Caco-2 (cell line): ENCODE measurements around the gene GPR157. TPM values are rescaled to one million over a fixed set of nuclear protein-coding genes. Genes with fewer than 3 reads are reported as not detected.

Source experiments
- BruUV-seq: library from RNA; stranded (reverse); fragments of 400-500 nt; replicated peaks from 2 replicates; lab custom pipeline; 2021; lab: Mats Ljungman, UMichigan
- CTCF ChIA-PET: fragments of 300-600 bp; sonication (Branson Sonifier 250); formaldehyde crosslinking; loops from one replicate; lab custom pipeline; 2022; ENCODE audit warnings: antibody characterized with exemption; lab: Charles Lee
- POLR2A ChIA-PET: fragments of 300-600 bp; sonication (Branson Sonifier 250); formaldehyde crosslinking; loops from one replicate; lab custom pipeline; 2022; ENCODE audit warnings: antibody characterized with exemption; lab: Charles Lee
- DNase-seq, 2 experiments: peaks; one replicate each; pipeline versions ENCODE4 v3.0.0 to v3.0.0-alpha.2; 2020 to 2022
- H3K27me3 ChIP-seq: replicated peaks from 2 replicates; pipeline ENCODE4 v1.6.0; 2011; ENCODE audit warnings: low read length; ENCODE audit not compliant: control insufficient read depth, insufficient read depth
- H3K36me3 ChIP-seq: 2 replicates; pipeline ENCODE4 v1.5.1; 2011; ENCODE audit warnings: low read length; ENCODE audit not compliant: control insufficient read depth, insufficient read depth
- H3K4me1 ChIP-seq: fragments of 250-450 bp; sonication (Bioruptor Pico); 2 replicates; pipeline ENCODE4 v1.5.1; 2020; ENCODE audit warnings: mild to moderate bottlenecking
- H3K4me3 ChIP-seq: 2 replicates; pipeline ENCODE4 v1.5.1; 2011; ENCODE audit warnings: low read depth, mild to moderate bottlenecking, control low read depth, low read length
- H3K9me3 ChIP-seq: fragments of 250-450 bp; sonication (Bioruptor Pico); 2 replicates; pipeline ENCODE4 v1.5.1; 2020; ENCODE audit warnings: mild to moderate bottlenecking, moderate library complexity
- H3K27ac Mint-ChIP-seq: one replicate; pipeline ENCODE4 v1.8.0; 2022; ENCODE audit warnings: mixed read lengths; ENCODE audit not compliant: unreplicated experiment
- H3K27me3 Mint-ChIP-seq: one replicate; pipeline ENCODE4 v1.8.0; 2022; ENCODE audit warnings: mixed read lengths; ENCODE audit not compliant: insufficient read depth, unreplicated experiment
- H3K36me3 Mint-ChIP-seq: one replicate; pipeline ENCODE4 v1.8.0; 2022; ENCODE audit warnings: mild to moderate bottlenecking, mixed read lengths; ENCODE audit not compliant: insufficient read depth, unreplicated experiment
- H3K4me1 Mint-ChIP-seq: one replicate; pipeline ENCODE4 v1.8.0; 2022; ENCODE audit warnings: low read depth, mixed read lengths; ENCODE audit not compliant: unreplicated experiment
- H3K4me3 Mint-ChIP-seq: one replicate; pipeline ENCODE4 v1.8.0; 2022; ENCODE audit warnings: mild to moderate bottlenecking, moderate library complexity, mixed read lengths; ENCODE audit not compliant: unreplicated experiment
- H3K9me3 Mint-ChIP-seq: one replicate; pipeline ENCODE4 v1.8.0; 2022; ENCODE audit warnings: mixed read lengths; ENCODE audit not compliant: unreplicated experiment
- CTCF ChIP-seq, 2 experiments: fragments of 200-600 bp in 1 of 2; IDR thresholded peaks; 1 replicate in 1 of 2; 2 replicates in 1 of 2; pipeline versions ENCODE4 v1.5.1 to v1.8.0; 2011 to 2022; ENCODE audit warnings: antibody characterized with exemption in 1 of 2, control low read depth in 1 of 2, inconsistent platforms in 1 of 2, low read depth in 1 of 2, low read length in 1 of 2, mild to moderate bottlenecking in 1 of 2, moderate library complexity in 1 of 2; ENCODE audit not compliant: insufficient read depth in 1 of 2, severe bottlenecking in 1 of 2, unreplicated experiment in 1 of 2
- intact Hi-C: fragments of 100-400 bp; cut with micrococcal nuclease; formaldehyde crosslinking; loops from one replicate; pipeline ENCODE4 v1.10.0; 2022; ENCODE audit not compliant: unreplicated experiment
- total RNA-seq: library from RNA; stranded (reverse); gene quantifications from 2 replicates; pipeline ENCODE4 v1.2.3, GENCODE V29; 2022

GPR157 gene
- total RNA-seq, 1 experiment from 2014 or later, result 17.2 TPM

GRCh38 chr1:9174243-9174642 is 45.3 kb upstream of the GPR157 start:
- H3K27ac Mint-ChIP-seq, result no peak overlapping the region
- peaks cover 7% of the 10 kb centered on the region for H3K4me1 Mint-ChIP-seq
- no peak for TF ChIP-seq CTCF (IDR thresholded peaks at IDR 0.05; ENCODE audit: insufficient read depth in 1 of 2, low read depth in 1 of 2, low read length in 1 of 2, severe bottlenecking in 1 of 2, unreplicated experiment in 1 of 2)
- no TSS peak for BruUV-seq
- Histone ChIP-seq H3K36me3 (no peaks in the 10 kb centered on the region), H3K4me1 (no peaks in the 10 kb centered on the region), H3K9me3 (no peaks in the 10 kb centered on the region), H3K27me3 (no peaks in the 10 kb centered on the region), H3K4me3 (no peak overlapping the region)
- ChIA-PET POLR2A (no interaction called here), CTCF (no interaction called here)
- H3K4me3 Mint-ChIP-seq, result no peak overlapping the region
- intact Hi-C loops, result no loop called here
- H3K27me3 Mint-ChIP-seq, result no peaks in the 10 kb centered on the region
- DNase-seq, result no peak
- H3K36me3 Mint-ChIP-seq, result no peaks in the 10 kb centered on the region
- no peaks in the 10 kb centered on the region for H3K9me3 Mint-ChIP-seq

GRCh38 chr1:9169601-9170137 is 40.8 kb upstream of the GPR157 start:
- no peak overlapping the region for H3K4me3 ChIP-seq
- no peak for DNase-seq
- TF ChIP-seq CTCF (IDR thresholded peaks at IDR 0.05; ENCODE audit: insufficient read depth in 1 of 2, low read depth in 1 of 2, low read length in 1 of 2, severe bottlenecking in 1 of 2, unreplicated experiment in 1 of 2), result no peak
- H3K36me3 Mint-ChIP-seq, result peaks cover 8% of the 10 kb centered on the region
- no peaks in the 10 kb centered on the region for H3K4me1 Mint-ChIP-seq
- H3K9me3 ChIP-seq, result no peaks in the 10 kb centered on the region
- CTCF ChIA-PET, result no interaction called here
- H3K27me3 Mint-ChIP-seq, result no peaks in the 10 kb centered on the region
- H3K9me3 Mint-ChIP-seq, result no peaks in the 10 kb centered on the region
- no peak overlapping the region for H3K4me3 Mint-ChIP-seq
- POLR2A ChIA-PET, result interaction anchor here (0.6 kb wide), 1 partner anchor 46 kb away, joined by 3 read pairs; no protein-coding TSS in a partner anchor
- no peaks in the 10 kb centered on the region for H3K27me3 ChIP-seq
- H3K4me1 ChIP-seq, result 0 out of 2 replicates have a peak, but pooled peaks cover 7% of the 10 kb centered on the region
- intact Hi-C loops, result no loop called here
- BruUV-seq, result no TSS peak
- H3K36me3 ChIP-seq, result no peaks in the 10 kb centered on the region
- no peak overlapping the region for H3K27ac Mint-ChIP-seq

- ChIA-PET POLR2A (no interaction called here), CTCF (interaction anchor here (0.6 to 0.7 kb wide), 3 partner anchors 21 to 38 kb away, joined by 3 to 9 read pairs (median 4); no protein-coding TSS in a partner anchor)
- H3K27me3 Mint-ChIP-seq, result no peaks in the 10 kb centered on the region
- peaks cover 18% of the 10 kb centered on the region for H3K4me1 ChIP-seq
- H3K9me3 ChIP-seq, result no peaks in the 10 kb centered on the region
- no peak for DNase-seq
- H3K36me3 ChIP-seq, result no peaks in the 10 kb centered on the region
- no peak overlapping the region for H3K27ac Mint-ChIP-seq
- H3K36me3 Mint-ChIP-seq, result peaks cover 10% of the 10 kb centered on the region
- no peak overlapping the region for H3K4me3 Mint-ChIP-seq
- intact Hi-C loops, result no loop called here
- BruUV-seq, result no TSS peak
- no peak overlapping the region for H3K4me3 ChIP-seq
- no peaks in the 10 kb centered on the region for H3K4me1 Mint-ChIP-seq
- TF ChIP-seq CTCF (IDR thresholded peaks at IDR 0.05; ENCODE audit: insufficient read depth in 1 of 2, low read depth in 1 of 2, low read length in 1 of 2, severe bottlenecking in 1 of 2, unreplicated experiment in 1 of 2), result no peak
- no peaks in the 10 kb centered on the region for H3K27me3 ChIP-seq
- H3K9me3 Mint-ChIP-seq, result no peaks in the 10 kb centered on the region
Measured at GRCh38 chr1:9167638-9168037, 38.7 kb upstream of the GPR157 start.
